Right lung (tissue), 5 donors: ENCODE measurements around the gene NPW. TPM values are rescaled to one million over a fixed set of nuclear protein-coding genes. Genes with fewer than 3 reads are reported as not detected.

Experiments
- DNase-seq, 2 donors: peaks; one replicate each; pipeline ENCODE4 v3.0.0-alpha.2; 2013
- polyA plus RNA-seq, 5 donors: library from polyadenylated mRNA; unstranded; fragments of 120-200 nt; gene quantifications; one replicate each; pipeline versions ENCODE4 v1.2.1 to v1.2.3, GENCODE V29; 2013; ENCODE audit warnings: inconsistent platforms in 1 of 5, low replicate concordance in 1 of 5; ENCODE audit not compliant: insufficient read length in 5 of 5, insufficient read depth in 1 of 5

The NPW gene
- polyA plus RNA-seq, 5 donors: 1.1 to 7.9 (median 2.3) TPM

DNA sequence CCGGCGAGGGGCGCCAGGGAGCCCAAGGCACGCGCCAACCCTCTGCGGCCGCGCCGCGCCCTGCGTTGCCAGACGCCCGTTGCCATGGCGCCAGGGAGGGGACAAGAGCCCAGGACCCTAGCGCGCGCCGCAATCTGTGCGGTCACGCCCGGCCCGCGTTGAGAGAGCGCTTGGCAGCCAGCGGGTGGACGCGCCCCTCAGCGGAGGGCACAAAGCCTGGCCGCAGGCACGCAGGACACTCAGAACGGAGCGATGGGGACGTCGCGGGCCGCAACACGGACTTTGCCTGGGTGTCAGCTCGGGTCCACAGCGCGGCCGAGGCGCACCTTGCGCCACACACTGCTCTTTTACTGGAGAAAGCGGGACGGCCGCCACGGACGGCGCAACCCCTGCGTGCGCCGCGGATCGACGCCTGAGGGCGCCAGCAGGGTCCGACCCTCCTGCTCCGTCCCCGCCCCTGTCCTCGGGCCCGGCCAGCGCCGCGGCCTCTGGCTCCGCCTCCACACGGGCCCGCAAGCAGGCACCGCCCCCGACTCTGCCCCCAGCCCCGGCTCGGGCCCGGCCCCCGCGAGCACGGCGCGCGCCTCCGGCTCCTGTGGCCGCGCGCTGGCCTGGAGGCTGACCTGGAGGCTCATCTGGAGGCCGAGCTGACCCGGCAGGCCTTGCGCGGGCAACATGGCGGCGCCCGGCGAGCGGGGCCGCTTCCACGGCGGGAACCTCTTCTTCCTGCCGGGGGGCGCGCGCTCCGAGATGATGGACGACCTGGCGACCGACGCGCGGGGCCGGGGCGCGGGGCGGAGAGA is 35.8 kb upstream of the NPW start, which contains the start of gene GFER:
TSS of gene GFER (plus strand) at position 650 of the 803 bp plus-strand sequence. CDS start at position 676, 26 bp downstream.
- DNase-seq: peak; percentile 91 to 92

DNA sequence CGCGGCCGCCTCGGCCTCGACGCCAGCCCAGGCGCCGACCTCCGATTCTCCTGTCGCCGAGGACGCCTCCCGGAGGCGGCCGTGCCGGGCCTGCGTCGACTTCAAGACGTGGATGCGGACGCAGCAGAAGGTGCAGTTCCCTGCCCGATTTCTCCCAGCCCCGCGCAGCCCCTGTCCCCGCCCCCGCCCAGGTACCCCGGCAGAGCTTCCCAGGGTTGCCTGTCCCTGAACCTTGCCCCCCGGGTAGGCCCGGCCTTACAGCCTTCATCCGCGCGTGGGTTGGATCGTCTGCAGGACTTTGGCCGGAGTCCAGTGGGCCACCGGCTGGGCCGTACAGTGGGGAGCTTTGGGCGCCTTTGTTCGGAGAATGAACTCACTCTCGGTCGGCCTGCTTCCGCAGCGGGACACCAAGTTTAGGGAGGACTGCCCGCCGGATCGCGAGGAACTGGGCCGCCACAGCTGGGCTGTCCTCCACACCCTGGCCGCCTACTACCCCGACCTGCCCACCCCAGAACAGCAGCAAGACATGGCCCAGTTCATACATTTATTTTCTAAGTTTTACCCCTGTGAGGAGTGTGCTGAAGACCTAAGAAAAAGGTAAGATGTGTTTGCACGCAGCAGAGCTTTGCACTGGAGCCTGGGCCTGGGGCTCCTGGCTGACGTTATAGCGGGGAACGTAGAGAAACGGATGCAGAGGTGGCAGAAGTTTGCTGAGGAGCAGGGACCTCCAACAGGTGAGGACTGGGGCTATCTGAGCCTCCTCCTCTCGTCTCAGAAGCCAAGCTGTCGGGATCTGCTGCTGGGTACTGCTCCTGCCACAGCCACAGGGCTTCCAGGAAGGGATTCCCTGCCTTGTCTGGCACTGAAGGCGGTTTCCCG is 35.0 kb upstream of the NPW start:
- DNase-seq: no peak

DNA sequence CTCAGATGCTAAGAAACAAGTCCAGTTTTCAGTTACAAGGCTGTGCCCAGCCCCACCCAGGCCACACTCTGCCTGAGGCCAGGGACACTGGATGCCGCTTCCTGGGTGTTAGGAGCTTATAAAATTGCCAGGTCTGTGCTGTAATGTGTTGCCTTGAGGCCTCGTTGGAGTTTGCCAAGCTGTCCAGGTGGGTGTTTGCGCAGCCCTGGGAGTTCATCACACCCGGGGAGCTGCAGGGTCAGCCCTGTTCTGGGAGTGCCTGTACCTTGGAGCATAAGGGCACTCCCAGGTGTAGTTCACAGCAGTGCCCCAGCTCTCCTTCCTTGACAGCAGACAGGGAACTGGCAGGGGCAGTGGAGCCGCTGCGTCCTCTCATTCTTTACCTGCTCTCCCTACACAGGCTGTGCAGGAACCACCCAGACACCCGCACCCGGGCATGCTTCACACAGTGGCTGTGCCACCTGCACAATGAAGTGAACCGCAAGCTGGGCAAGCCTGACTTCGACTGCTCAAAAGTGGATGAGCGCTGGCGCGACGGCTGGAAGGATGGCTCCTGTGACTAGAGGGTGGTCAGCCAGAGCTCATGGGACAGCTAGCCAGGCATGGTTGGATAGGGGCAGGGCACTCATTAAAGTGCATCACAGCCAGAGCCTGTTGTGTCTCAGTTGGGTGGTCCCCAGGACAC is 34.0 kb upstream of the NPW start:
- DNase-seq: no peak

DNA sequence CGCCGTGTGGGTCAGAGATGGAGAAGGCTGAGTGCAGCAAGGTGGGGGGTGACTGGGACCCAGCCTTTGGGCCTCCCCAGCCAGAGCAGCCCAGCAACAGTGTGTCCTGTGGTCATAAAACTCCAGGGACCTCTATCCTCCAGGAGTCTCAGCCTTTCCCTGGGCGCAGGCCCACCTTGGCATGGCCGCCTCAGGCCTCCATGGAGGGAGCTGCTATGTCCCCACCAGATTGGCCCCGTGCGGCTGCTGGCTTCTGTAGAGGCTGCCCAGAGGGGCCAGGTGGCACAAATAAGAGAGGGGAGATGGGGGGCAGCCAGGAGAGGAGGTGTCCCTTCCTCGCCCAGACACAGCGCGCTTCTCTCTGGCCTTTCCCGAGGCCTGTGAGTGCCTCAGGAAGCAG is 32.4 kb upstream of the NPW start:
- no peak for DNase-seq

DNA sequence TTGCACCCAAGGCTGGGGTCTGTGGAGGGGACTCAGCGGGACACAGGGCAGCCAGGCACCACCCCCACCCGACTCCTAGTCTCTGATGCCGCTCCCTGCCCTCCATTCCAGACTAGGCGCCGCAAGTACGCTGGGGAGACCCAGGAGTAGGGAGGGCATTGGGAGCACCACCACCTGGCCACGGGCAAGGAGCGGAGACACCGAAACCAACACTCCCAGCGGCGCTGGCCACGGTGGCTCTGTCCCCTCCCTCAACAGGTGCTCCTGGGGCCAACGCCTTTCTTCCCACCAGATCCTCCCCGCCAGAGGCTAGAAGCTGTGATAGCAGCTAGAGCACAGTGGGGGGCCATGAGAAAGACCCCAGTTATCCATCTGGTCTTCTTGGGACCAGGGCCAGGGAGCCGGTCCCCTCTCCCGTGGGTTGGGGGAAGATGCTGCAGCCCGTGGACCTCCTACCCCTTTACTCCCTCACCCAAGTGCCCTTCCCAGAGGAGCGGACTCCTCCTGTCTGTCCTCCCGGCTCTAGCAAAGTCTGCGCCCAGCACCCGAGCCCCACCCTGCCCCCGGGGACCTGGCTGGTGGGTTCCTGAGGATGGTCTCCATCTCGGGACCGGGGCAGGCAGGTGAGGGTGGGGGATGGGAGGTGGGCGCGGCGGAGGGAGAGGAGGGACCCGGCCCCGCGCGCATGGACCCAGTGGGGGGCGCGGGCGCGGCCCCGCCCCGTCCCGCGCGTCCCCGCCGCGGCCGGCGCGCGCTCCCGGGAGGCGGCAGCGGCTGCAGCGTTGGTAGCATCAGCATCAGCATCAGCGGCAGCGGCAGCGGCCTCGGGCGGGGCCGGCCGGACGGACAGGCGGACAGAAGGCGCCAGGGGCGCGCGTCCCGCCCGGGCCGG is 30.1 kb upstream of the NPW start, which contains the start of gene SYNGR3:
TSS of gene SYNGR3 (plus strand) at position 762 of the 892 bp plus-strand sequence. CDS start 133 bp downstream, outside the sequence.
- no peak for DNase-seq

DNA sequence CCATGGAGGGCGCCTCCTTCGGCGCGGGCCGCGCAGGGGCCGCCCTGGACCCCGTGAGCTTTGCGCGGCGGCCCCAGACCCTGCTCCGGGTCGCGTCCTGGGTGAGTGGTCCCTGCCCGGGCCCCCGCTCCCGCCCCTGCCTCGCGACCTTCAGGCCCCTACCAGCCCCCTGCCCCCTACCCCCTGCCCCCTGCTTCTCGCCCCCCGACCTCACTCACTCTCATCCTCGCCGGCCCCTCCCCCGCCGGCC is 29.6 kb upstream of the NPW start:
- DNase-seq: no peak

DNA sequence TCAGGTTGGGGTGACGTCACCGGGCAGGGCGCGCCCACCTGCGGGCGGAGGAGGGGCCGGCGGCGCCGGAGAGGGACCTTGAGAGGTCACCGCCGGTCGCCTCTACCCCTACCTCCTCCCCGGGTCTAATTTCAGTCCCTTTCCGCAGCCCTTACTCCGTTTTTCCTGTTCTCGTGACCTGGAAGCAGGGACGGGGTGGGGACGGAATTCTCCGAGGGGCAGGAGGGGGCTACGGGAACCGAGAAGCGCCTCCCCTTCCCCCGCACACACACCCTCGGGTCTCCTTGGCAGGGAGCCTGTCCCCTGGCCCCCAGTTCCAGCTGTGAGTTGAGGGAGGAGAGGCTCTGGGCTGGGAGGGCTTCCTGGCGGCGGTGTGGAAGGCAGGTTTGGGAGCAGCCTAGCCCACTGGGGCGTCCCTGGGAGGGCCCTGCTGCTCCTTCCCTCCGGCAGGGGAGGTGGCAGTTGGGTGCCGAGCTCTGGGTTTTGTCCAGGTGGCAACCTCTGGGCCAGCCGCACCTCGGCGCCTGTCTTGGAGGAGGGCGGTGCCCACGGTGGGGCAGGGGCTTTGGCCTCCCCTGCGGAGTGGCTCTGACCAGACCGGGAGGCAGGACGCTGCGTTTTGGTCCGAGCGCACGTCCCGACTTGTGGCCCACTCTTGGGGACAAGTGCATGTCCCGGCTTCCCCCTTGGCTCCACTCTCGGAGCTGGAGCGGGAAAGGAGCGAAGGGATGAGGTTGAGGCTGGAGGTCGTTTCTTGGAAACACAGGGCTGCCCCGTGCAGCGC is 29.0 kb upstream of the NPW start:
- no peak for DNase-seq

DNA sequence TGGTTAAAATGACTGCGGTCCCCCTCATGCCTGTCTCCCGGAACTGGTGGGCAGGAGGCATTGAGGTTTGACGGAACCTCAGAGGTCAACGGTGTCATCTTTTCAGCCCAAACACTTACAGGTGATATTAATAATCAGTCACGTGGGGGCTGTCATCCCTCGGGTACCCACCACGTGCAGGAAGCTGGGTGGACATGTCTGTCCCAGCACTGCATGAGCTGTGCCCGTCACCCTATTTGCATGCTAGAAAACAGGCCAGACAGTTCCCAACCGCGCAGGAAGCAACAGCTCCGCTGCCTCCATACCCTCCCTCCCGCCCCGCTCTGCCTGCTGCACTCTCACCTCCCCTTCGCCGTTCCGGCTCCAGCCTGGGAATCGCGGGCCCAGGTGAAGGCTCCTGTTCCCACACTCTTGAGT is 28.4 kb upstream of the NPW start:
- no peak for DNase-seq

DNA sequence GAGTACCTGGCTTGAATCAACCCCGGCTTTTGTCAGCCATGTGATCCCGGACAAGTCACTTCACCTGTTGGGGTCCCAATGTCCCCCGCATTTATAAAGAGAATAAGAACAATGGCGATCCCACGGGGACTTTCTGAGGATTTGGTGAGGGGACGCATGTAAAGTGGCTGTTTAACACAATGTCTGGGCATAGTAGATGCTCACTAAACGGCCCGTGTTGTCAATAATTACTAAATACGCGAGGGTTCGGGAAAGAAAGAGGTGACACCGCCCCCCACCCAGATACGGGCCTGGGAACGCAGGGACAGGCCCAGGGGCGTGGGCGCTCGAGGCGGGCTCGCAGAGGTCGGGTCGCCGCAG is 28.0 kb upstream of the NPW start:
- no peak for DNase-seq

DNA sequence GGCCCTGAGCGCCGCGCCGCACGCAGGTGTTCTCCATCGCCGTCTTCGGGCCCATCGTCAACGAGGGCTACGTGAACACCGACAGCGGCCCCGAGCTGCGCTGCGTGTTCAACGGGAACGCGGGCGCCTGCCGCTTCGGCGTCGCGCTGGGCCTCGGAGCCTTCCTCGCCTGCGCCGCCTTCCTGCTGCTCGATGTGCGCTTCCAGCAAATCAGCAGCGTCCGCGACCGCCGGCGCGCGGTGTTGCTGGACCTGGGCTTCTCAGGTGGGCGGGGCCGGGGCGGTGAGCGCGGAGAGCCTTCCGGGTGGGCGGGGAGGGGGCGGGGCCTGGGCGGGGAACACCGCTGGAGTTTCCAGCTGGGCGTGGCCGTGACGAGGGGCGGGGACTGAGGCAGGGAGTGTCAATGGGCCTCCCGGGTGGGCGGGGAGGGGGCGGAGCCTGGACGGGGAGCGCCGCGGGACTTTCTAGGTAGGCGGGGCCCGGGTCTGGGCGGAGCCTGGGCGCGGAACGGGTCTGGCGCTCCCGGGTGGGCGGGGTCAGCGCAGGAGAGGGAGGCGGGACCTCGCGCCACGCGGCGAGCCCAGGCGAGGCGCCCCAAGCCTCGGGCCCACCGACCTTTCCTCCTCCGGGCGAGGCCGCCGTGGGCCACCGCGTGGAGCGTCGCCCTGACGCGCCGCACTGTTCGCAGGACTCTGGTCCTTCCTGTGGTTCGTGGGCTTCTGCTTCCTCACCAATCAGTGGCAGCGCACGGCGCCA is 27.5 kb upstream of the NPW start:
- DNase-seq: peak; percentile 69 to 70

DNA sequence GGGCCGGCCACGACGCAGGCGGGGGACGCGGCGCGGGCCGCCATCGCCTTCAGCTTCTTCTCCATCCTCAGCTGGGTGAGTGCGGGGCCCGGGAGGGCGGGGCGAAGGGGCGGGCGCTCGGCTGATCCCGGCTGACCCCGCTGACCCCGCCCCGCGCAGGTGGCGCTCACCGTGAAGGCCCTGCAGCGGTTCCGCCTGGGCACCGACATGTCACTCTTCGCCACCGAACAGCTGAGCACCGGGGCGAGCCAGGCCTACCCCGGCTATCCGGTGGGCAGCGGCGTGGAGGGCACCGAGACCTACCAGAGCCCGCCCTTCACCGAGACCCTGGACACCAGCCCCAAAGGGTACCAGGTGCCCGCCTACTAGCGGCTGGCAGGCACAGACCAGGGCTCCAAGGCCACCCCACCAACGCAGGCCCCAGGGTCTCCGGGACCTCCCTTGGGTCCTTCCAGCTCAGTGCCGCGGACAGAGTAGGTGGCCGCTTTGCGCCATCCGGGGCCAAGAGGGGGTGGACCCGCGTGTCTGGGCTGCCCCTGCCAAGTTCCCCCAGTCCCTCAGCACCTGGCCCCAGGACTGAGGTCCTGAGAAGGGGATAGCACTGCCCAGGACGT is 26.8 kb upstream of the NPW start:
- DNase-seq: no peak

DNA sequence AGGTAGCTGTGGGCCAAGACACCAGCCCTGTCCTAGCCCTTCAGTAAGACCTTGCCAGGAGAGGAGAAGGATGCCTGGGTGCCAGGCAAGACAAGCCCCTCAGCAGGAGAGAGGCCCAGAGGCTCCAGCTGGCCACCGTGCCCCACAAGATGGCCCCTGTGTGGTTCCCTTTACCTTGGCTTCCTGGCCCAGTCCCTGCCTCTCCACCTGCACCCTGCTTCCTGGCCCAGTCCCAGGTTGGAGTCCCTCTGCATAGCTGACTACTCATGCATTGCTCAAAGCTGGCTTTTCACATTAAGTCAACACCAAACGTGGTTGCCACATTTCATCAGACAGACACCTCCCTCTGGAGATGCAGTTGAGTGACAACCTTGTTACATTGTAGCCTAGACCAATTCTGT is 25.9 kb upstream of the NPW start:
- no peak for DNase-seq

DNA sequence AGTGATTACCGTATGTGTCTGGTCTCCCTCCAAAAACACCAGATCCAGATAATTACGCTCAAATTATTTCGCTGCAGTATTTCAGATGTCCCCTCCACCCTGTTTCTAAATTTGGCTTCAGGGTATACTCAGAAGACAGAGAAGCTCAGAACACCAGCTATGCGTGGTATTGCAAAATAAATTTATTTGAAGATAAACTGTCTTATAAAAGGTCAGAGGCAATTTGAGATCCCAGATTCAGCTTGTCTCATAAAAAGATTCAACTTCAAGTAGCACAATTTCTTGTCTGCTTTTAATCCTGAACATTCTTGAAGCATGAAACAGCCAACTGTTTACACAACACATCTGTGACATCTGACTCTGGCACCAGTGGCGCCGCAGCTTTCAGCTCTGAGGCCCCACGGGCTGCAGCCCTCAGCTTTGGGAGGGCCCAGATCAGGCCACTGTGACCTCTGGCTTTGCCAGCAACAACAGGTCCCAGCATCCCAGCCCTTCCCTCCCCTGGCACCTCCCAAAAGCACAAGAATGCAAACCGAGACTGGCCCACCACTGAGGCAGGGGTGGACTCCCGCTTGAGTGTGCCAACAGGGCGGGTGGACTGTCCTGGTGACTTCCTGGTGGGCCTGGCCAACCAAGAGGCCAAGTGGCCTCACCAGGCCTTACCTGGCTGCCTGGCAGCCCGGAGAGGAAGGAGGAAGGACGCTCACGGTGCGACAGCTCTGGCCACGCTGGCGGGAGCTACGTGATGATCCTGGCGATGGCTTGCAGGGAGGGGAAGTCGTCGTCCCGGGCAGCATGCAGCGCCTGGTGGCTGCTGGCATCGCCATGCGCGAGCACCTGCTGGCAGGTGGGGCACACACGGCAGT is 21.9 kb upstream of the NPW start:
- peak in 1 of 2 donors; percentile 66 for DNase-seq

DNA sequence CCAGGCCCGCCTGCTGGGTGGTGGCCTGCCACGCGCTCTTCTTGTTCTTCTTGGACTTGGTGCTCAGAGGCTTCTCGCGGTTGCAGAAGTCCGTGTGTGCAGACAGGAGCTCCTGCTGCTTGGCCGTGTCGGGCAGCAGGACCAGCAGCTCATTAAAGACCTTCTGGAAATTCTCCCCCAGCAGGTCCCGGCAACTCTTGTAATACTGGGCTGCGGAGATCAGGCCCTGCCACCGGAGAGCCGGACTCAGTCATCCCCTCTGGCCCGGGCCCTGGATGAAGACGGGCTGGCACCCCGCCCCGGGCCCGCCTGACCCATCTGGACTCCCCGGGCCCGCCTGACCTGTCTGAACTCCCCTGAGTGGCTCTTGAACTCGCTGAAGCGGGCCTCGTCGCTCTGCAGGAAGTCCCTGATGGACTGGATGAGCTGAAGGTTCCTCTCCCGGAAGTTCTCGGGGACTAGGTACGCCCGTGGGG is 21.2 kb upstream of the NPW start:
- DNase-seq: no peak

DNA sequence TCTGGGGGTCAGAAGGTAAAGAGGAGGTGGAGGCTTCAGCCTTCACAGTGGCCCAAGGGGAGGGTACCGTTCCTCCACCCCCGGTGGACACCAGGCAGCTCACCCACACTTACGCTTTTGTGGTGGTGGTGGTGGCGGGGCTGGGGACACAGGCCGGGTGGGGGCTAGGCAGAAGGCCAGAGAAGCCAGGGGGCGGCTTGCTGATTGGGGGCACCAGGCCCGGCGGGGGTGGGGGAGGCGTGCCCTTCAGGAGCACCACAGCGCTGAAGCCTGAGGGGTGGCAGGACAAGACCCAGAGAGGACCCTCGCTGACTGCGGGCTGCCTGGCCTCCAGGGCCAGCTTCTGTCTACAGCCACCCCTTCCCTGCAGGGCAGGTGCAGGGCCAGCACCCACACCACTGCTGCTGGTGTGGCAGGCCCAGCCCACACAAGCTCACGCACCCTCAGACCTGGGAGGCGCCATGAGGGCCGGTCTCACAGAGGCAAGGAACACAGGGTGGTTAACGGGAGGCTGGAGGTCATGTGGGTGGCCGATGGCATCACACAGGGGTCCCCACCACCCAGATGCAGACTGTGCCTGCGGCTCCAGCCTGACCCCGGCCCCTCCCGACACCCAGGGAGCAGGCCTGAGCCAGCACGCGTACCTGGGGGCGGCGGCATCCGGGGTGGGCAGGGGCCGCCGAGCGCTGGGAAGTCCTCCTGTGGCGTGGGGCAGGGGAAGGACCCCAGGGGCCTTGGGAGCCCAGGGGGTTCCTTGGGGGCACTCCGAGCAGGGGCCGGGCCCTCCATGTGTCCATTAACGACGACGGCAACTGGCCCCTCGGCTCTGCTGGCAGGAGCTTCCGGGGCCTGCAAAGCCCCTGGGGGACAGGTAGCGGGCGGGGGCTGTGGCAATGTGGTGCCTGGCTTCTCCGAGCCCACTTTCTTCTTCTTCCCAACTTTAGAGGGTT is 20.5 kb upstream of the NPW start:
- no peak for DNase-seq

DNA sequence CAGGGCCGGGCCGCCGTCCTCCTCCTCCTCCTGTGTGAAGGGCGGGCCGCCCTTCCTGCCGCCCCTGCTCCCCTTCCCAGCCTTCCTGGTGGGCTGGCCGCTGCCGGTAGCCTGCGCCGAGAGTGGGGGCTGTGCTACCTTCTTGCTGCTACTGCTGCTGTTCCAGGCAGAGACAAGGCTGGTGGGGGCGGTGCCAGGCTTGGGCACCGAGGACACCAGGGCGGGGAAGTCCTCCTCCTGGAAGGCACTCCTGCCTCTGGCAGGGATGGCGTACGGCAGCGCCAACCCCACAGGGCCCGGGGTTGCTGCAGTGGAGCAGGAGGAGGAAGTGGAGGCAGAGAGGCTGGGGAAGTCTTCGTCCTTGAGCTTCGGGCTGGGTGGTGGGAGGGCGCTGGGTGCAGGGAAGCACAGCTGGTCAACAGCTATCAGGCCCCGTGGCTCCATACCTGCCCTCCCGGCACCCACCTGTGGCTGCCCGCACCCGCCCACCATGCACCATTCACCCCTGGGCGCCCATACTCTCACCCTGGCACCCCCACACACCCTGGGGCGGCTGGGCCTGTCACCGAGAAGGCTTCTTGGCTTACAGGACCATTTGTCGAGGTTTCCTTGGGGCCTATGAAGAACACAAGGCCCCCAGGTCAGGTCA is 19.6 kb upstream of the NPW start:
- DNase-seq: no peak
